Measurements from ENCODE around the gene SRGAP1.
A peak's percentile ranks its signal among the peaks of the same experiment; 100 is the strongest.
"Not testable (repeated sequence)": the region's sequence is repeated elsewhere in the genome, so short reads cannot be mapped to it uniquely, and the experiment has no call there.

The SRGAP1 gene

DNA sequence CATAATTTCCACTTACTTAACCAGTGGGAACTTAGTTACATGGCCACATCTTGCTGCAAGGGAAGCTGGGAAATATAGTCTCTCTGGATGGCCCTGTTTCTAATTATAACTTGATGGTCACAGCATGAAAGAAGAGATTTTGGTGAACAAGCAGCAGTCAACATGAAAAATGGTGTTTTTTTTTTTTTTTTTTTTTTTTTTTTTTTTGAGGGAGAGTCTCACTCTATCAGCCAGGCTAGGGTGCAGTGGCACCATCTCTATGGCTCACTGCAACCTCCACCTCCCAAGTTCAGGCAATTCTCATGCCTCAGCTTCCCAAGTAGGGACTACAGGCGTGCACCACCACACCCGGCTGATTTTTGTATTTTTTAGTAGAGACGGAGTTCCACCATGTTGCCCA is 10.8 kb downstream of the SRGAP1 start:
- DNase-seq (ENCODE audit: low read depth in 2 of 2): no peak
- no peak overlapping the region for H3K4me3 ChIP-seq (replicated peaks in 1 of 2; ENCODE audit: low read depth in 2 of 2, low read length in 2 of 2)
- no peak for TF ChIP-seq CTCF (IDR thresholded peaks at IDR 0.05; ENCODE audit: low read depth, low read length)

DNA sequence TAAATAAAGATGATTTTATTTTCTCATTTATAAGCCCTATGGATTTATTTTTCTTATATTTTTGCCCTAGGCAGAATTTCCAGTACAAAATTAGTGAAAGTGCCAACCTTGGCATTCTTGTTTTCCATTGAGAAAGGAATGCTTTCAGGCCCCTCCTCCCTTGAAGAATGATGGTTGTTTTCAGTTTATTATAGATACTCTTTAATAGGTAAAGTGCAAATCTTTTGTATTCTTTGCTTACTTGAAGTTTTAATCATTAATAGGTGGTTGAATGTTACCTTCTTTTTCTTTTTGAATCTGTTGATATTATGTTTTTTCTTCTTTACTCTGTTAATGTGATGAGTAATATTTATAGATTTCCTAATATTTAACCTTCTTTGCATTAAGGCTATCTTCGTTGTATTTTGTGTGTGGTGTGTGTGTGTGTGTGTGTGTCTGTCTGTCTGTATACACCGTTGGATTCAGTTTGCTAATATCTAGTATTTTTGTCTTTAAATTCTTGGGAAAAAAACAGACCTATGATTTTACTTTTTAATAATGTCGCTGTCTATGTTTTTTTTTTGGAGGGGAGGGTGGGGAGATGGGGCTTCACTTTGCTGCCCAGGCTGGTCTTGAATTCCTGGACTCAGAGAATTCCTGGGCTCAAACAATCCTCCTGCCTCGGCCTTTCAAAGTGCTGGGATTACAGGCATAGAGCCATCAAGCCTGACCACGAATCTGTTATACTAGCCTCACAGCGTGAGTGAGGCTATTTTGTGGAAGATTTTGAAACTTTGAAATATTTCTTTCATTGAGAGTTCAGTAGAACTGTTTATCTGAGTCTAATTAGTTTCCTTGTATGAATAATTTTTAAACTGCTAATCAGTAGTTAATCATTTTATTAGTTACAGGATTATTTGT is 13.5 kb downstream of the SRGAP1 start:
- TF ChIP-seq CTCF (IDR thresholded peaks at IDR 0.05; ENCODE audit: low read depth, low read length): no peak
- no peak overlapping the region for H3K4me3 ChIP-seq (replicated peaks in 1 of 2; ENCODE audit: low read depth in 2 of 2, low read length in 2 of 2)
- DNase-seq (ENCODE audit: low read depth in 2 of 2): peak in 1 of 2 donors; percentile 43

- H3K4me3 ChIP-seq (replicated peaks in 1 of 2; ENCODE audit: low read depth in 2 of 2, low read length in 2 of 2); DNase-seq (ENCODE audit: low read depth in 2 of 2): not testable (repeated sequence)
Measured at GRCh38 chr12:63859880-63860279, 15.4 kb downstream of the SRGAP1 start.

DNA sequence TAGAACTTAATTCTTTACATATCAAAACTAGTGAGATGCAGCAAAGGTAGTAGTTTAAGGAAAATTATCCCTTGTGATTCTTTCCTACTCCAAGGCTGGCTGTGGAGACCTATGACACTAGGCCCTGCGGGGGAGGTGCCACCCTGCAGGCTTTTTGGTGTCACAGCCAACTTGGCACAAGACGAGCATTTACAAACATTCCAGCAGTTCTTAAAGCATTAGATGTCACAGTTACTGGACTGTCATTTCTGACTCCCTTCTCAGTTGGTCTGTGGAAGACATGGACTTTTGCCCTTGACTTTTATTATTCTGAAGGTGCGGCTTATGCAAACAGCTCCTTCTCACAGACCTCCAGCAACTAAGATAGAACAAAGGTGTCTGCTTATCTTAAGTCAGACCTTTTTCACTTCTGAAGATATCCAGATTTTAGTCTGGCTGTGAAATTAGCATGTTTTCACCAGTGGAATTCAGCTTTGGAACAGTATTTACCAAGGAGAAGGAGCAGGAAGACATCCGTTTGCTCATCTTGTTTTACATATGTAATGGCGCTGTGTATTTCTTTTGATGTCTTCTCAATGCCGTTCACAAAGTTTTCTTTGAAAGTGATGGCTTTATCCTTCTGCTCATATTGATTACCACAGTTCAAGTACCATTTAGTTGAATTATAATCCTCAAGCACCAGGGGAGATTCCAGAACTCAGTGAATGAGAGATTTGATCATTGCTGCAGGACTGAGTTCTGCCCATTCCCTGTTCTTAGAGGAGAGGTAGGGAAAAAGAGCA is 17.9 kb downstream of the SRGAP1 start:
- H3K4me3 ChIP-seq (replicated peaks in 1 of 2; ENCODE audit: low read depth in 2 of 2, low read length in 2 of 2): no peak overlapping the region
- DNase-seq (ENCODE audit: low read depth in 2 of 2): peak; percentile 26 to 51
- no peak for TF ChIP-seq CTCF (IDR thresholded peaks at IDR 0.05; ENCODE audit: low read depth, low read length)

DNA sequence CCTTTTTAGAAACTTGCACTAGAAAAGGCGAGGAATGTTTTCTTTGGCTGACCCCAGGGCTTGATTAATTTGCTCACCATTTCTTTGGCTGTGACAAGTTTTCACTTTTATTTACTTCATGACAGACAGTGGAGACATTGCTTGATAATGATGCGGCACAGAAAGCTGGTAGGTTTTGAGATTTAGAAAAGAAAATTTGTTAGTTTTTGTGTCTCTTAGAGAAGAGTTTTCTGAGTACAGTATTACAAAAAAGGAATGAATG is 18.4 kb downstream of the SRGAP1 start:
- H3K4me3 ChIP-seq (replicated peaks in 1 of 2; ENCODE audit: low read depth in 2 of 2, low read length in 2 of 2): no peak overlapping the region
- no peak for TF ChIP-seq CTCF (IDR thresholded peaks at IDR 0.05; ENCODE audit: low read depth, low read length)
- no peak for DNase-seq (ENCODE audit: low read depth in 2 of 2)

- no peak for TF ChIP-seq CTCF (IDR thresholded peaks at IDR 0.05; ENCODE audit: low read depth, low read length)
- DNase-seq (ENCODE audit: low read depth in 2 of 2): no peak
- no peak overlapping the region for H3K4me3 ChIP-seq (replicated peaks in 1 of 2; ENCODE audit: low read depth in 2 of 2, low read length in 2 of 2)
Measured at GRCh38 chr12:63863658-63864453, 19.4 kb downstream of the SRGAP1 start.

GRCh38 chr12:63864454-63864706 is 19.9 kb downstream of the SRGAP1 start:
- DNase-seq (ENCODE audit: low read depth in 2 of 2): no peak
- no peak for TF ChIP-seq CTCF (IDR thresholded peaks at IDR 0.05; ENCODE audit: low read depth, low read length)
- H3K4me3 ChIP-seq (replicated peaks in 1 of 2; ENCODE audit: low read depth in 2 of 2, low read length in 2 of 2): no peak overlapping the region
